GM12878 (cell line): ENCODE measurements around the gene ACTG1. TPM values are rescaled to one million over a fixed set of nuclear protein-coding genes. Genes with fewer than 3 reads are reported as not detected.
A peak's percentile ranks its signal among the peaks of the same experiment; 100 is the strongest.

Experiments
- ATF3 ChIP-seq: IDR thresholded peaks from 2 replicates; pipeline ENCODE4 v1.6.1; 2011; ENCODE audit warnings: low read depth, mild to moderate bottlenecking, low read length, moderate library complexity, borderline replicate concordance; ENCODE audit errors: extremely low read depth
- CBX3 ChIP-seq: fragments of 200-600 bp; sonication (generic); IDR thresholded peaks from 2 replicates; pipeline ENCODE4 v1.6.1; 2016; ENCODE audit warnings: low read depth, borderline replicate concordance
- CHD1 ChIP-seq: IDR thresholded peaks from 2 replicates; pipeline ENCODE4 v1.6.1; 2012; ENCODE audit warnings: low read depth, low read length, improper control_type of control experiment
- E2F8 ChIP-seq: fragments of 450-650 bp; IDR thresholded peaks from 2 replicates; pipeline ENCODE4 v1.6.1; 2018; ENCODE audit warnings: mild to moderate bottlenecking, low read depth, moderate library complexity; ENCODE audit not compliant: partially characterized antibody
- EP300 ChIP-seq, 2 experiments: fragments of 150-350 bp in 1 of 2; IDR thresholded peaks; 2 replicates each; pipeline ENCODE4 v1.6.1; 2011 to 2012; ENCODE audit warnings: low read depth in 2 of 2, low read length in 2 of 2, borderline replicate concordance in 1 of 2, improper control_type of control experiment in 1 of 2, inconsistent platforms in 1 of 2; ENCODE audit not compliant: control insufficient read depth in 1 of 2
- FOXM1 ChIP-seq: IDR thresholded peaks from 2 replicates; pipeline ENCODE4 v1.6.1; 2012; ENCODE audit warnings: low read depth, mild to moderate bottlenecking, inconsistent platforms, low read length, moderate library complexity
- GABPA ChIP-seq: IDR thresholded peaks from 2 replicates; pipeline ENCODE4 v1.6.1; 2014; ENCODE audit warnings: antibody characterized with exemption, low read depth, mild to moderate bottlenecking, inconsistent platforms
- NR2F1 ChIP-seq: fragments of 450-650 bp; conservative IDR thresholded peaks from 2 replicates; pipeline ENCODE4 v1.6.1; 2017; ENCODE audit warnings: mild to moderate bottlenecking
- RAD51 ChIP-seq: fragments of 450-650 bp; IDR thresholded peaks from 2 replicates; pipeline ENCODE4 v1.6.1; 2016; ENCODE audit warnings: moderate library complexity, mild to moderate bottlenecking, inconsistent platforms
- SIN3A ChIP-seq: IDR thresholded peaks from 2 replicates; pipeline ENCODE4 v1.6.1; 2012; ENCODE audit warnings: low read depth, low read length, improper control_type of control experiment
- SRF ChIP-seq, 2 experiments: IDR thresholded peaks; 2 replicates each; pipeline ENCODE4 v1.6.1; 2011; ENCODE audit warnings: low read depth in 2 of 2, low read length in 2 of 2, mild to moderate bottlenecking in 1 of 2, moderate library complexity in 1 of 2
- TAF1 ChIP-seq: IDR thresholded peaks from 2 replicates; pipeline ENCODE4 v1.6.1; 2011; ENCODE audit warnings: mild to moderate bottlenecking, low read depth, low read length, borderline replicate concordance
- TCF12 ChIP-seq: IDR thresholded peaks from 2 replicates; pipeline ENCODE4 v1.6.1; 2011; ENCODE audit warnings: low read depth, mild to moderate bottlenecking, low read length
- ZBTB33 ChIP-seq: fragments of 450-650 bp; IDR thresholded peaks from 2 replicates; pipeline ENCODE4 v1.6.1; 2017; ENCODE audit warnings: mild to moderate bottlenecking
- ZNF687 ChIP-seq: fragments of 450-650 bp; IDR thresholded peaks from 2 replicates; pipeline ENCODE4 v1.6.1; 2017; ENCODE audit warnings: mild to moderate bottlenecking, moderate library complexity
- polyA plus RNA-seq, 11 experiments: library from polyadenylated mRNA; depleted of rRNA in 4 of 11; unstranded in 6 of 11; stranded (reverse) in 5 of 11; fragments of >200 nt; fragmentation: Nextera tagmentation in 4 of 11; fragmentation: Illumina TruSeq in 1 of 11; extraction: Ambion mirVana in 4 of 11; extraction: Trizol in 1 of 11; gene quantifications; 1 replicate in 1 of 11; 2 replicates in 10 of 11; pipeline versions ENCODE4 v1.2.1 to v1.2.3, GENCODE V29; 2011 to 2016; ENCODE audit warnings: inconsistent platforms in 2 of 11, missing spikeins in 2 of 11, low read depth in 1 of 11
- total RNA-seq, 4 experiments: library from RNA; depleted of rRNA in 3 of 4; stranded (reverse); fragments of >200 nt in 3 of 4; fragmentation: Illumina TruSeq in 1 of 4; extraction: Trizol in 1 of 4; gene quantifications; 2 replicates each; pipeline versions ENCODE4 v1.2.1 to v1.2.3, GENCODE V29; 2013 to 2021

ACTG1 gene
- total and polyA plus RNA-seq, 10 of the 15 experiments (the other 5 are each of a cell fraction or from before 2014, with no cell fraction given), result 810 to 6,105 (median 3,650) TPM

GRCh38 chr17:81552244-81553017 is 39.8 kb upstream of the ACTG1 start, which contains the start of gene FAAP100 (continued):
- TF ChIP-seq SRF (IDR thresholded peaks at IDR 0.05; ENCODE audit: low read depth in 2 of 2, low read length in 2 of 2), result no peak
- TF ChIP-seq ZBTB33, result no peak
- TF ChIP-seq NR2F1, result 0 out of 2 replicates have a peak, but pooled peaks have one; percentile 28
- no peak for TF ChIP-seq FOXM1
- peak; percentile 89; the same call in 1 of the 2 replicates for TF ChIP-seq ATF3
- TF ChIP-seq EP300 (IDR thresholded peaks at IDR 0.05; ENCODE audit: borderline replicate concordance in 1 of 2, control insufficient read depth in 1 of 2, low read depth in 2 of 2, low read length in 2 of 2), result no peak
- TF ChIP-seq GABPA, result no peak
- TF ChIP-seq ZNF687, result 0 out of 2 replicates have a peak, but pooled peaks have one; percentile 71
- TF ChIP-seq CBX3, result no peak
- no peak for TF ChIP-seq TCF12
- peak; percentile 91 for TF ChIP-seq TAF1
- no peak for TF ChIP-seq CHD1
- TF ChIP-seq SIN3A, result no peak; the same call in 1 of the 2 replicates
- TF ChIP-seq E2F8, result no peak
- TF ChIP-seq RAD51, result no peak; the same call in none of the 2 replicates
